HG02852 (cell line): ENCODE results near the gene SAP30L.
A peak's percentile ranks its signal among the peaks of the same experiment; 100 is the strongest.

Source experiments
- ATAC-seq: cut with Tn5 transposase; IDR thresholded peaks from one replicate; pipeline ENCODE4 v1.9.1; 2021; ENCODE audit warnings: mild to moderate bottlenecking, moderate library complexity; ENCODE audit not compliant: unreplicated experiment

The SAP30L gene, protein sequence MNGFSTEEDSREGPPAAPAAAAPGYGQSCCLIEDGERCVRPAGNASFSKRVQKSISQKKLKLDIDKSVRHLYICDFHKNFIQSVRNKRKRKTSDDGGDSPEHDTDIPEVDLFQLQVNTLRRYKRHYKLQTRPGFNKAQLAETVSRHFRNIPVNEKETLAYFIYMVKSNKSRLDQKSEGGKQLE

DNA sequence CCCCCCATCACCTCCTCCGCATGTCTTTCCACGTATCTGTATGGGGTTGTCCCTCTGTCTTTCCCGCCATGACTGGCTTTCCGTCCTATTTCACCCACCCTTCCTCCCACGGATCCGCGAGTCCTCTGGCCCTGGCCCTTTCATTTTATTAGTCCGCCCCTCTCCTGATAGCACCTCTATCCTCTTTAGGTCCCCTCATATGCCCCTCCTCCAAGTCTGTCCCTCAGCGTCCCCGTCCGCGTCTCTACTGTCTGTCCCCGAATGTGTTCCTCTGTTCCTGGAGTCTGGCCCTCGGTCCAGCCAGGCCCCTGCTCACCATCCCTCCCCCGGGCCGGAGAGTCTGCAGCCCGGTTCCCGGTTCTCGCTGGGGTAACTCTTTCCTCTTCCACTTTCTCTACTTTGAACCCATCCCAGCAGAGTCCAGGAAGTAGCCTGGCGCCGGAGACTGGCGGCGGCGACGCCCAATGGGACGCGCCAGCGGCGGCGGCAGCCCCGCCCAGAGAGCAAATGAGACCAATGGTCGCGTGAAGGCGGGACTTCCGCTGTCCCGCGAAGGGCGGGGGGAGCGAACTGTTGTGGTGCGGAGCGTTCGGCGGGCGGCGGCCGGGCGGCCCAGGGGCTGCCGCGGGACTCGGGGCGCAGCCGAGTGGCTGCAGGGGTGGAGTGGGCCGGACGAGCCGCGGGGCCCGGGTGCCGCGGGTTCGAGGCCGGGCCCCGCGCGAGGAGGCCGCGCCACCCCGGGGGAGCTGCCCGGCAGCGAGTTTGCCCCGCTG is at the start of gene SAP30L:
TSS of gene SAP30L (plus strand) at position 576 of the 773 bp plus-strand sequence. CDS start 608 bp downstream, outside the sequence.
- peak; percentile 94 for ATAC-seq

DNA sequence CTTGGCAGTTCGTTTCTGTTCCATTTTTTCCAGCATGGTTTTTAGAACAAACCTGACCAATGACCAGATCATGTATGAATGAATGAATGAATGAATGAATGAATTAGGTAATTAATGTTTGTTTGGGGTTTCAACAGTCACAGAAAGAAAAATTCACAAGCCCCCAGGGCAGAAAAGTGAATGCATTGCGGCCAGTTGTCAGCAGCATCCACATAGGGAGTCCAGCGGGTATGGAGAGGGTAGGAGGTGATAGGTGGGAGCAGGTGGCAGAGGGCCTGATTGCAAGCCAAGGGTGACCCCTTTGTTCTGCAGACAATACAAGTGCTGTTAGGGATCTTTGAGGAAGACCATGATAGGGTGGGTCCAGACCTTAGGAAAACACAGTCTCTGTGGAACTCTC is 49.7 kb upstream of the SAP30L start:
- ATAC-seq: no peak

- ATAC-seq: no peak
Observed at GRCh38 chr5:154397652-154398406, 48.0 kb upstream of the SAP30L start.

DNA sequence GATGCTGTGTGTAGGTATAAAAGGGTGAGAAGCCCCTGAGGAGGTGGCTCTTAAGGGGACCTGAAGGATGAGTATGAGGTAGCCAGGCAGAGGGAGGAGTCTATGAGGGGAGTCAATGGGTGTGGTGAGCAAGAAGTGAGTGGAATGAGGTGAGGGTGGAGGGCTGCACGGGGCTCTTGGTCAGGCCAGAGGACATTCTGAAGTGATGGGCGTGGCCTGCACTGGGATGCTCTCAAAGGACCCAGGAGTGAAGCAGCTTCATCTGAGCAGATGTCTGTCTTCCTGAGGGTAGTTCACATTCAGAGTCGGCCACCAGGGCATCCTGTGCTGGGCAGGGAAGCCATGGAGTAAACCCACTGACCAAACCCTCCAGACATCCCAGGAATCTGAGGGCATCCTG is 45.1 kb upstream of the SAP30L start:
- no peak for ATAC-seq

- ATAC-seq: no peak
Observed at GRCh38 chr5:154401355-154401754, 44.4 kb upstream of the SAP30L start.

GRCh38 chr5:154401931-154402330 is 43.9 kb upstream of the SAP30L start:
- no peak for ATAC-seq

GRCh38 chr5:154402611-154403010 is 43.2 kb upstream of the SAP30L start:
- no peak for ATAC-seq

DNA sequence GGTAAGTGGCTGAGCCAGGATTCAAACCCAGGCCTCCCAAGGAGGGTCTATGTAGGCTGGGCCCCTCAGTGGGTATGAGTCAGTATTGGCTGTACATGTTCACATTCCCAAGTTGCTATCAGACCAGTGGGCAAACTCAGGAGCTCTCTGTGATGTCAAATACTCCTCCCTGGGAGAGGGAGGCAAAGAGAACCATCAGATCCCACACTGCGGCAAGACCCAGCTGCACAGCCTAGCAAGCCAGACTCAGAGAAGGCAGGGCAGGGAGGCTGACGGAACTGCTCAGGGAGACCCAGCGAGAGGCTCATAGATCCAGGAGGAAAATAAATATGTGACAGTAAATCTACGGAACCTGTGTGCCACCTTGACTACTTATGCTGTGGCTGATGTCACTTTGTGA is 42.6 kb upstream of the SAP30L start:
- no peak for ATAC-seq

DNA sequence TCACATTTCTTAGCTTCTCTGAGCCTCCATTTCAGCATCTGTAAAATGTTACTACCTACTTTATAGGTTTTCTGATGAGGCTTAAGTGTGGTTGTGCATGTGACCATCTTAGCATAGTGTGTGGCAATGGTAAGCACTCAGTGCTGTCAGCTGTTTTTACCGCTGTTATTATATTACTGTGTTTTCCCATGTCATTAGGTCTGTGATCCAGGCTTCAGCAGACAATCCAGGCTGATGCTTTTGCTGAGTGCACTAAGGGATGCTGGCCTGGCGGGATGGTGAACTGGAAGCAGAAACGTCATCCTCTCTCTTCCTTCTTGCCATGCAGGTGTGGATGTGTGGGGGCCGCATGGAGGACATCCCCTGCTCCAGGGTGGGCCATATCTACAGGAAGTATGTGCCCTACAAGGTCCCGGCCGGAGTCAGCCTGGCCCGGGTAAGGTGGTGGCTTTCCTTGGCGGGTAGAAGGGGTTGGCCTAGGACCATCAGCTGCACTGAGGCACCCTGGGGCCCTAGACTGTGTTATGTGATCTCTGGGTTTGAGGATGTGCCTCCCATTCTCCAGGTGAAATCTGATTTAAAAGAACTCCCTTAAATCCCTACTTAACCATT is 41.9 kb upstream of the SAP30L start:
- no peak for ATAC-seq

DNA sequence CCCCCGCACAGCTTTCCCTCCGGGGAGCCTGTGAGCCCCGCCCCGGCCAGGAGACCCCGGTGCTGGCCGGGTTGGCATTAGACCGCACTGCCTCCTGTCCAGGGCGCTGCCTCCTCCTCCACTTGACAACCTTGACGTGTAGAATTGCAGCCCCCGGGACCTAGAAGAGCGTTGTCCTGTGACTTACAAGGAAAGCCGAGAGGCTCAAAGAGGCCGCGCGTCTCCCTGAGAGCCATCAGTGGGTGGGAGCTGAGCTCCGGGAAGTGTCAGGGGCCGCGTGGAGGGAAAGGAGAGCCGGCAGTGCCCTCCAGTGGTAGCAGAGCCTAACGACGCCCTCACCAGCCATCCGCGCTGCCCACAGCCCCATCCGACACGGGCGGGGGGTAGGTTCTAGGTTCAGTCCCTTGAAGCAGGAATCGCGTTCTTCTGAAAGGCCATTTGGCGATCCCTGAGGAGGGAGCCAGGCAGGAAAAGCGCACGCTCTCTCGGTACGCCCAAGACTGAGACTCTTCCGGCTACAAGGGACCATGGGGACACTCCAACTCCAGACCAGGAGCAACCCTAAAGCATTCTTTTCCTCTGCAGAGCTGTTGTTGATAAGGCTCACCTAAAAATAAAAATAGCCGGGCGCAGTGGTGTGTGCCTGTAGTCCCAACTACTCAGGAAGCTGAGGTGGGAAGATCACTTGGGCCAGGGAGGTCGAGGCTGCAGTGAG is 40.6 kb upstream of the SAP30L start:
- ATAC-seq: peak; percentile 96

GRCh38 chr5:154406231-154406630 is 39.6 kb upstream of the SAP30L start:
- no peak for ATAC-seq

GRCh38 chr5:154406826-154407225 is 39.0 kb upstream of the SAP30L start:
- no peak for ATAC-seq

DNA sequence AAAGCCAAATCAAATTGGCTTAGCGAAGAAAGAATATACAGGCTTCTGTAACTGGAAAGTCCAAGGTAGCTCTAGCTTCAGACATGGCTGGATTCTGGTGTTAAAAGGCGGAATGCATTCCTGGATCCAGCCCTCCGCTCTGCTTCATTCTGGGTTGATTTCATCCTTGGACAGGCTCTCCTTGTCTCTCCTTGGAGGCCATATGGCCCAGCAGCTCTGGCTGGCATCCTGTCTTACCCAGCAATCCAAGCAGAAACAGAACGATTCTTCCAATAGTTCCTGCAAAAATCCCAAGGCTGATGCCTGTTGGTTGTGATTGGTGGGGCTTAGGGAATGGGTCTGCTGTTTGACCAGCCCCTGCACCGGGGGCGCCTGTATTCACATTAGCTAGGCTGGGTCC is 37.0 kb upstream of the SAP30L start:
- ATAC-seq: no peak

DNA sequence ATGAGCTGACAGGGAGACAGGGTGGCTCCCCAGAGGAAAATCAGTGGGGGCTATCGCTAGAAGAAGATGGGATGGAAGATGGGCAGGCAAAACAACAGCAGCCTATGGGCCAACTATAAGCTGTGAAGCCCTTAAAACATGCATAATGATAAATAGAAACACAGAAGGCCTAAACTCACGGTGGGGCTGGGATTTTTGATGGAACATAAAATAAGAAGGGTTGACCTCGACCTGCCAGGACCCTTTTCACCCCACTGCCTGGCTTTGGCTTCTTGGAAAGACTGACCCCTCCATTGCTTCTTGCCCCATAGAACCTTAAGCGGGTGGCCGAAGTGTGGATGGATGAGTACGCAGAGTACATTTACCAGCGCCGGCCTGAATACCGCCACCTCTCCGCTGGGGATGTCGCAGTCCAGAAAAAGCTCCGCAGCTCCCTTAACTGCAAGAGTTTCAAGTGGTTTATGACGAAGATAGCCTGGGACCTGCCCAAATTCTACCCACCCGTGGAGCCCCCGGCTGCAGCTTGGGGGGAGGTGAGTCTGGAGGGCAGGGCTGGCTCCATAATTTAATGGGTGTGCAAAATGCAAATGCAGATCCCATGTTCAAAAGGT is 36.5 kb upstream of the SAP30L start:
- no peak for ATAC-seq

DNA sequence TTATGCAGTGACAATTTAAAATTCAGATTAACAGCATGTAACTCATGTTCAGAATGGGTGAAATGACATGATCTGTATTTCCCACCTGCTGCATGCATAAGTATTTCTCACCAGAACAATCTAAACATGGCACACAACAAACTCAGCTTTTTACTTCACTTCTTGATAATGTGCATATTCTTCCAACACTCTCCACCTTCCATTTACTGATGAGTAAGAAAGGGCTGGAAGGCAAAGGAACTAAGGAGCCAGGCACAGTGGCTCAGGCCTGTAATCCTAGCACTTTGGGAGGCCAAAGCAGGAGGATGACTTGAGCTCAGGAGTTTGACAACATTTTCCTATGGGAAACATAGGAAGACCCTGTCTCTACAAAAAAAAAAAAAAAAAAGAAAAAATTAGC is 35.8 kb upstream of the SAP30L start:
- ATAC-seq: no peak

- no peak for ATAC-seq
Observed at GRCh38 chr5:154410786-154411185, 35.0 kb upstream of the SAP30L start.

DNA sequence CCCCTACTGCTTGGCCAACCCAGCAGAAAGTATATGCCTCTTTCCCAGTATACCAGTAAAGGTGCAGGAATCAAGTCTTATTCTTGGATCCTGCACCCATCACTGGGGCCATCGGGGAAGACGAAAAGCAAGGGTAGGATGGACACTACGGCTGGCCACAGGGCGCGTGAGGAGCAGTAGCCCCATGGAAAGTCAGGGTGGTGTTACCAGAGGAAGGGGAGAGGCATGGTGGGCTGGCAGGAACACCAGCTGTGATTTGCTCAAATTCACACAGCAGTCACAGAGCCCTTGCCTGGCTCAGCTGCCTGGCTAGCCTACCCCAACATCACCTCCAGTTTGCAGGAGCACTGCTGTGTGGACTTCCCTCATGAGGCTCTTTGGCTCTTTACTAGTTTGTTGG is 34.5 kb upstream of the SAP30L start:
- ATAC-seq: no peak

DNA sequence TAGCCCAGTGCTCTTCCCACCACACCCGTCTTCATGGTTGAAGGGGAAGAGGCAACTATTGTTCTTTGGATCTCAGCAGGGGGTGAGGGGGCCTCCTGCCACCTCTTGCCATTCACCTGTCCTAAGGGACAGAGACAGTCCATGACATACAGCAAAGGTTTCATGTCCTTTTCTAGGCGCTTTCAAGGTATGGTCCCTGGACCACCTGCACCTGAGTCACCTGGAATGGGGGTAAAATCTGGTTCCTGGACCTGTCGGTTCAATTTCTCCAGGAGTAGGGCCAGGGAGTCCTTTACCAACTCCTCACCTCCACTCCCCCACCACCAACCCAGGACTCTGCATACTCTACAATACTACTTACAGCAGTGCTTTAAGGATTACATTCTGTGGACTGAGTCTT is 33.5 kb upstream of the SAP30L start:
- ATAC-seq: no peak

GRCh38 chr5:154412925-154413324 is 32.9 kb upstream of the SAP30L start:
- ATAC-seq: no peak

GRCh38 chr5:154415114-154415513 is 30.7 kb upstream of the SAP30L start:
- ATAC-seq: no peak
